HCT116 (cell line): ENCODE measurements around the gene C1orf21. TPM values are rescaled to one million over a fixed set of nuclear protein-coding genes. Genes with fewer than 3 reads are reported as not detected.

Experiments
- ATAC-seq: fragments of 200-7000 bp; cut with Tn5 transposase; 2 replicates; pipeline ENCODE4 v1.9.1; 2020; ENCODE audit warnings: mild to moderate bottlenecking, moderate library complexity
- BruUV-seq: library from RNA; stranded (reverse); fragments of 400-500 nt; replicated peaks from 2 replicates; lab custom pipeline; 2021; lab: Mats Ljungman, UMichigan
- CTCF ChIA-PET: fragments of 300-600 bp; sonication (Branson Sonifier 250); formaldehyde crosslinking; loops from one replicate; lab custom pipeline; 2021; ENCODE audit warnings: antibody characterized with exemption; lab: Charles Lee
- POLR2A ChIA-PET: fragments of 300-600, 350-600 bp; sonication (Branson Sonifier 250); formaldehyde crosslinking; loops from one replicate; lab custom pipeline; 2021; ENCODE audit warnings: antibody characterized with exemption; lab: Charles Lee
- RAD21 ChIA-PET, 2 experiments: fragments of 300-600 bp; sonication (Branson Sonifier 250); formaldehyde crosslinking; loops; one replicate each; lab custom pipeline; 2023; ENCODE audit warnings: low total read pairs in 2 of 2; ENCODE audit not compliant: uncharacterized antibody in 2 of 2, unreplicated experiment in 2 of 2, low non-redundant PET in 1 of 2; lab: Charles Lee
- DNase-seq: peaks from one replicate; pipeline ENCODE4 v3.0.0-alpha.2; 2010; ENCODE audit warnings: low read depth, low spot score
- H2AFZ ChIP-seq: fragments of 200-600 bp; shearing (Covaris generic), sonication (generic); 2 replicates; pipeline ENCODE4 v1.6.1; 2017; ENCODE audit warnings: low read depth, mixed run types, mixed read lengths, antibody characterized with exemption, low read length; ENCODE audit not compliant: poor library complexity, severe bottlenecking
- H3K27ac ChIP-seq: 2 replicates; pipeline ENCODE4 v1.5.1; 2012; ENCODE audit warnings: low read depth, low read length
- H3K27me3 ChIP-seq: fragments of 200-600 bp; sonication (generic); 2 replicates; pipeline ENCODE4 v1.6.1; 2016; ENCODE audit warnings: mixed run types, low read length, mixed read lengths; ENCODE audit not compliant: insufficient read depth
- H3K36me3 ChIP-seq, 2 experiments: fragments of 200-500 bp in 1 of 2; fragments of 200-600 bp in 1 of 2; sonication (Bioruptor generic) in 1 of 2; sonication (generic) in 1 of 2; 2 replicates each; pipeline versions ENCODE4 v1.5.1 to v1.6.1; 2014 to 2016; ENCODE audit warnings: low read length in 2 of 2, inconsistent platforms in 1 of 2, mixed read lengths in 1 of 2, mixed run types in 1 of 2; ENCODE audit not compliant: insufficient read depth in 2 of 2, control insufficient read depth in 1 of 2
- H3K4me1 ChIP-seq, 2 experiments: fragments of 200-600 bp in 1 of 2; sonication (generic) in 1 of 2; 2 replicates each; pipeline versions ENCODE4 v1.5.1 to v1.6.1; 2012 to 2017; ENCODE audit warnings: low read length in 2 of 2, inconsistent platforms in 1 of 2, mild to moderate bottlenecking in 1 of 2, mixed read lengths in 1 of 2, mixed run types in 1 of 2, moderate library complexity in 1 of 2; ENCODE audit not compliant: insufficient read depth in 2 of 2, control insufficient read depth in 1 of 2
- H3K4me2 ChIP-seq: fragments of 200-600 bp; sonication (generic); 2 replicates; pipeline ENCODE4 v1.6.1; 2017; ENCODE audit warnings: mixed run types, low read length, mixed read lengths
- H3K4me3 ChIP-seq, 2 experiments: fragments of 200-600 bp in 1 of 2; sonication (generic) in 1 of 2; replicated peaks in 1 of 2; 2 replicates each; pipeline ENCODE4 v1.5.1; 2011 to 2016; ENCODE audit warnings: low read length in 2 of 2, control low read depth in 1 of 2, low read depth in 1 of 2, mild to moderate bottlenecking in 1 of 2, mixed read lengths in 1 of 2, mixed run types in 1 of 2
- H3K79me2 ChIP-seq: fragments of 200-600 bp; sonication (generic); 2 replicates; pipeline ENCODE4 v1.6.1; 2017; ENCODE audit warnings: mild to moderate bottlenecking, mixed run types, low read length, moderate library complexity, mixed read lengths; ENCODE audit not compliant: insufficient read depth
- H3K9ac ChIP-seq: fragments of 200-600 bp; sonication (generic); 2 replicates; pipeline ENCODE4 v1.6.1; 2016; ENCODE audit warnings: low read length, mixed read lengths
- H3K9me2 ChIP-seq: fragments of 200-600 bp; sonication (generic), shearing (Covaris generic); 2 replicates; pipeline ENCODE4 v1.6.1; 2017; ENCODE audit warnings: mixed run types, mild to moderate bottlenecking, moderate library complexity; ENCODE audit not compliant: insufficient read depth
- H3K9me3 ChIP-seq, 2 experiments: fragments of 200-500 bp in 1 of 2; fragments of 200-600 bp in 1 of 2; sonication (Bioruptor generic) in 1 of 2; sonication (generic) in 1 of 2; 2 replicates each; pipeline ENCODE4 v1.6.1; 2014 to 2017; ENCODE audit warnings: low read length in 2 of 2, mixed read lengths in 2 of 2, inconsistent platforms in 1 of 2, low read depth in 1 of 2, mild to moderate bottlenecking in 1 of 2, mixed run types in 1 of 2, moderate library complexity in 1 of 2; ENCODE audit not compliant: control insufficient read depth in 1 of 2, insufficient read depth in 1 of 2
- H4K20me1 ChIP-seq: fragments of 200-600 bp; sonication (generic), shearing (Covaris generic); 2 replicates; pipeline ENCODE4 v1.6.1; 2017; ENCODE audit warnings: mixed run types, mild to moderate bottlenecking, moderate library complexity; ENCODE audit not compliant: insufficient read depth
- CBX3 ChIP-seq: IDR thresholded peaks from 2 replicates; pipeline ENCODE4 v1.6.1; 2012; ENCODE audit warnings: low read depth
- CEBPB ChIP-seq: IDR thresholded peaks from 2 replicates; pipeline ENCODE4 v1.6.1; 2012; ENCODE audit warnings: low read depth
- CTCF ChIP-seq, 3 experiments: fragments of 200-600 bp in 1 of 3; sonication (generic) in 1 of 3; IDR thresholded peaks in 2 of 3; conservative IDR thresholded peaks in 1 of 3; 2 replicates each; pipeline ENCODE4 v1.5.1; 2012 to 2017; ENCODE audit warnings: low read depth in 2 of 3, low read length in 2 of 3, antibody characterized with exemption in 1 of 3, borderline replicate concordance in 1 of 3, control low read depth in 1 of 3, mild to moderate bottlenecking in 1 of 3, mixed read lengths in 1 of 3, mixed run types in 1 of 3, moderate library complexity in 1 of 3; ENCODE audit not compliant: insufficient read depth in 1 of 3
- EGR1 ChIP-seq: IDR thresholded peaks from 2 replicates; pipeline ENCODE4 v1.6.1; 2012; ENCODE audit warnings: low read depth
- RAD21 ChIP-seq: IDR thresholded peaks from 2 replicates; pipeline ENCODE4 v1.6.1; 2012; ENCODE audit warnings: low read depth, mild to moderate bottlenecking
- SP1 ChIP-seq: IDR thresholded peaks from 2 replicates; pipeline ENCODE4 v1.6.1; 2012; ENCODE audit warnings: low read depth
- ZNF274 ChIP-seq: fragments of 200-500 bp; sonication (Bioruptor generic); IDR thresholded peaks from 2 replicates; pipeline ENCODE4 v1.6.1; 2014; ENCODE audit warnings: mild to moderate bottlenecking, low read depth, low read length, inconsistent platforms
- intact Hi-C: fragments of 100-400 bp; cut with micrococcal nuclease; formaldehyde crosslinking; loops from 2 replicates; pipeline ENCODE4 v1.10.0; 2022
- total RNA-seq: library from RNA; stranded (reverse); gene quantifications from one replicate; pipeline ENCODE4 v1.2.1, GENCODE V29; 2021; ENCODE audit not compliant: unreplicated experiment

The C1orf21 gene
- total RNA-seq, 1 experiment from 2014 or later: 8.9 TPM

GRCh38 chr1:184427722-184428121, 40.9 kb downstream of the C1orf21 start:
- CTCF ChIA-PET: no interaction called here
- ATAC-seq: no peak

GRCh38 chr1:184428604-184429003, 41.8 kb downstream of the C1orf21 start:
- ChIA-PET RAD21 (no interaction called here), POLR2A (no interaction called here), CTCF (no interaction called here)
- no peak overlapping the region for H2AFZ ChIP-seq
- H3K79me2 ChIP-seq: no peaks in the 10 kb centered on the region
- BruUV-seq: no TSS peak
- TF ChIP-seq EGR1 (no peak), CBX3 (no peak), CTCF (IDR thresholded peaks at IDR 0.05 in 2 of 3, conservative IDR thresholded peaks at IDR 0.05 in 1 of 3; ENCODE audit: borderline replicate concordance in 1 of 3, insufficient read depth in 1 of 3, low read depth in 2 of 3, low read length in 2 of 3) (peak in 2 of 3 experiments; percentile 14 to 22; a peak in 2 of 6 replicates), RAD21 (no peak)
- intact Hi-C loops: no loop called here
- H3K36me3 ChIP-seq: no peaks in the 10 kb centered on the region
- H3K9me3 ChIP-seq: no peaks in the 10 kb centered on the region
- H3K4me1 ChIP-seq: no peaks in the 10 kb centered on the region
- no peak overlapping the region for H3K4me3 ChIP-seq
- H4K20me1 ChIP-seq: no peaks in the 10 kb centered on the region
- H3K9ac ChIP-seq: no peak overlapping the region
- H3K4me2 ChIP-seq: no peak overlapping the region
- no peaks in the 10 kb centered on the region for H3K27me3 ChIP-seq
- DNase-seq: no peak
- ATAC-seq: no peak
- H3K27ac ChIP-seq: no peak overlapping the region
- no peaks in the 10 kb centered on the region for H3K9me2 ChIP-seq

More at GRCh38 chr1:184427722-184428121, 40.9 kb downstream of the C1orf21 start:
- Histone ChIP-seq H3K4me2 (no peak overlapping the region), H4K20me1 (no peaks in the 10 kb centered on the region), H3K9ac (no peak overlapping the region), H3K36me3 (no peaks in the 10 kb centered on the region), H3K27ac (no peak overlapping the region), H3K27me3 (no peaks in the 10 kb centered on the region), H3K79me2 (no peaks in the 10 kb centered on the region), H3K9me3 (no peaks in the 10 kb centered on the region), H3K4me3 (no peak overlapping the region), H3K4me1 (no peaks in the 10 kb centered on the region), H3K9me2 (no peaks in the 10 kb centered on the region), H2AFZ (no peak overlapping the region)
- intact Hi-C loops: no loop called here
- TF ChIP-seq SP1 (no peak), CEBPB (no peak), ZNF274 (no peak)
- DNase-seq: no peak
- no TSS peak for BruUV-seq
- ChIA-PET POLR2A (no interaction called here), RAD21 (no interaction called here)
